Activated CD8-positive, alpha-beta T cell treated with anti-CD3 and anti-CD28 coated beads for 36 hours (primary cell): ENCODE results near the gene KIF13A. TPM values are rescaled to one million over a fixed set of nuclear protein-coding genes. Genes with fewer than 3 reads are reported as not detected.

Experiments
- ATAC-seq: fragments of 200-7000 bp; cut with Tn5 transposase; one replicate; pipeline ENCODE4 v1.10.0; 2021; ENCODE audit warnings: mild to moderate bottlenecking, moderate library complexity
- CTCF ChIA-PET: fragments of 350-600 bp; sonication (Branson Sonifier 250); formaldehyde crosslinking; loops from one replicate; lab custom pipeline; 2021; ENCODE audit warnings: antibody characterized with exemption; lab: Charles Lee
- POLR2A ChIA-PET: fragments of 350-600 bp; sonication (Branson Sonifier 250); formaldehyde crosslinking; loops from one replicate; lab custom pipeline; 2021; ENCODE audit warnings: antibody characterized with exemption; lab: Charles Lee
- DNase-seq: peaks from one replicate; pipeline ENCODE4 v3.0.0-alpha.2; 2020
- H3K27ac Mint-ChIP-seq: one replicate; pipeline ENCODE4 v1.8.0; 2021; ENCODE audit warnings: mild to moderate bottlenecking, mixed read lengths
- H3K27me3 Mint-ChIP-seq: one replicate; pipeline ENCODE4 v1.8.0; 2021; ENCODE audit warnings: mixed read lengths
- H3K36me3 Mint-ChIP-seq: one replicate; pipeline ENCODE4 v1.8.0; 2021; ENCODE audit warnings: low read depth, mixed read lengths
- H3K4me1 Mint-ChIP-seq: one replicate; pipeline ENCODE4 v1.8.0; 2021; ENCODE audit warnings: low read depth, mixed read lengths
- H3K4me3 Mint-ChIP-seq: one replicate; pipeline ENCODE4 v1.8.0; 2021; ENCODE audit warnings: mild to moderate bottlenecking, moderate library complexity, mixed read lengths
- H3K9me3 Mint-ChIP-seq: one replicate; pipeline ENCODE4 v1.8.0; 2021; ENCODE audit warnings: mixed read lengths
- CTCF ChIP-seq: fragments of 200-600 bp; IDR thresholded peaks from one replicate; pipeline ENCODE4 v1.8.0; 2022; ENCODE audit warnings: antibody characterized with exemption, mild to moderate bottlenecking
- intact Hi-C: fragments of 100-400 bp; cut with micrococcal nuclease; formaldehyde crosslinking; loops from one replicate; pipeline ENCODE4 v1.10.0; 2022
- total RNA-seq, 2 experiments: library from RNA; stranded (reverse); gene quantifications; one replicate each; pipeline ENCODE4 v1.2.3, GENCODE V29; 2021

Gene KIF13A
- total RNA-seq, 2 experiments from 2014 or later = not detected

DNA sequence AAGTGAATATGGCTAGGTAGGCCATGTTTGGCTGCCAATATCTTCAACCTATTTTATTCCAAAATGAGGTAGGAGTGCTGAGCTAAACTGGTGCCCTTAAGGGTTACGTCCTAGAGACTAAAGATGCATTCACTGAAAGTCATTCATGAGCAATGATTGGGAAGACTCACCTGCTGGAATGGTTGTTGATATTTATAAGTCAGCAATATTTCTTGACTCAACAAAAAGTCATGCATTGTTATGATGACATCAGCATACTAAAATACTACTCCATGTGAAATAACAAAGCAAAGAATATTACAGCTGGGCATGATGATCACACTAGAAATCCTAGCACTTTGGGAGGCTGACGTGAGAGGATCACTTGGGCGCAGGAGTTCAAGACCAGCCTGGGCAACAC lies 263.1 kb downstream of the KIF13A start:
- no peaks in the 10 kb centered on the region for H3K9me3 Mint-ChIP-seq
- DNase-seq = no peak
- H3K4me3 Mint-ChIP-seq = no peak overlapping the region
- H3K36me3 Mint-ChIP-seq = no peaks in the 10 kb centered on the region
- H3K27me3 Mint-ChIP-seq = peaks cover 3% of the 10 kb centered on the region
- intact Hi-C loops = no loop called here
- no peak overlapping the region for H3K27ac Mint-ChIP-seq
- ChIA-PET CTCF (interaction anchor here (1.2 kb wide), 1 partner anchor 80 kb away, joined by 4 read pairs; no protein-coding TSS in a partner anchor), POLR2A (interaction anchor here (0.5 to 1.0 kb wide), 3 partner anchors 12 to 652 kb away, joined by 3 to 6 read pairs (median 3); no protein-coding TSS in a partner anchor)
- H3K4me1 Mint-ChIP-seq = no peaks in the 10 kb centered on the region
- no peak for ATAC-seq
- TF ChIP-seq CTCF = no peak

DNA sequence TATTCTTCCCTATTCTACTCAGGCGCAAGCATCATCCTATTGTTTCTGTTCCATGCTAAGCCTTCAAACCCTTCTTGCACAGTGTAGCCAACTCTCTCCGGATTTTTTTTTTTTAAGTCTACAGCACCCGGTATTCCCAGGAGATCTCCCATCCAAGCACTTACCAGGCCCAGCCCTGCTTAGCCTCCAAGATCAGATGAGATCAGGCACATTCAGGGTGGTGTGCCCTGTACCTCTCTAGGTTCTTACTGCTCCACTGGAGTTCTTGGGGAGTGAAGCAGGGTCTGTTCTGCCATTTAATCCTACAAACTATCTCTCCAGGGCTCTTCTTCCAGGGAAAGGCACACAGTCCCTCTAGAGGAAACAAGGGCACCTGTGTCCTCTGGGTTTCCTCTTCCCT lies 265.8 kb downstream of the KIF13A start:
- no peak for TF ChIP-seq CTCF
- H3K27ac Mint-ChIP-seq = no peak overlapping the region
- no peaks in the 10 kb centered on the region for H3K36me3 Mint-ChIP-seq
- DNase-seq (no peak), ATAC-seq (no peak)
- POLR2A ChIA-PET = no interaction called here
- CTCF ChIA-PET = no interaction called here
- no peaks in the 10 kb centered on the region for H3K4me1 Mint-ChIP-seq
- H3K27me3 Mint-ChIP-seq = peaks cover 3% of the 10 kb centered on the region
- intact Hi-C loops = no loop called here
- no peaks in the 10 kb centered on the region for H3K9me3 Mint-ChIP-seq
- no peak overlapping the region for H3K4me3 Mint-ChIP-seq

DNA sequence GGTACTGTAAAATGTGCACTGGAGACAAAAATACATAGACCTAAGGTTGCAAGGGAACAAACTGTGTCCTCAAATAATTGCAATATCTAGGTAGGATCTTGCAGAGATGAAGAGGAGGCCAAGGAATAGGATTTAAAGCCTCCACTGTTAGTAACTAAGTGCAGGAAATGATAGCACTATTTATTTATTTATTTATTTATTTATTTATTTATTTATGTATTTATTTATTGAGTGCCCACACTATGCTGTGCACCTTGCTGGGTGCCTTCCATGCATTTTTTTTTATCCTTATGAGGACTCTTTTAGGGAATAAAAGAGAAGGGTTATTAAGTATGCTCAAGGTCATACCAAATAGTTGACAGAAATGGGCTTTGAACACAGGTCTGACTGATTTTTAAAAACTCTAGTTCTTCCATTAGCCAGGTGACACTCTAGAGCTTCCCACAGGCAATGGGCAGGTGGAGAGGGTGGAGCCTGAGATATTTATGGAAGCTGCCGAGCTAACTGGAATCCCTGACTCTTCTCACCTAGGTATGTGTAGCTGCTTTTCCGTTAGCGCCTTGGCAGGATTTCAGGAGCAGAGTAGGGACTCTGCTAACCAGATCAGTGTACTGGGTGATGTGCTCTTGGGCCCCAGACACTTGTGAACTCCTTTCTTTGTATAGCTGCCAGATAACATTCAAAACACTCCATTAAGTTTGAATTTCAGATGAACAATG lies 268.0 kb downstream of the KIF13A start:
- intact Hi-C loops = no loop called here
- H3K27me3 Mint-ChIP-seq = peaks cover 3% of the 10 kb centered on the region
- TF ChIP-seq CTCF = no peak
- no peak overlapping the region for H3K4me3 Mint-ChIP-seq
- no peak for DNase-seq
- H3K27ac Mint-ChIP-seq = no peak overlapping the region
- H3K9me3 Mint-ChIP-seq = no peaks in the 10 kb centered on the region
- peaks cover 9% of the 10 kb centered on the region for H3K4me1 Mint-ChIP-seq
- CTCF ChIA-PET = interaction anchor here (1.0 kb wide), 1 partner anchor 17 kb away, joined by 4 read pairs; no protein-coding TSS in a partner anchor
- H3K36me3 Mint-ChIP-seq = no peaks in the 10 kb centered on the region
- no peak for ATAC-seq
- POLR2A ChIA-PET = interaction anchor here (2.0 kb wide), 1 partner anchor 13 kb away, joined by 8 read pairs; the partner anchor contains the start of gene NUP153

DNA sequence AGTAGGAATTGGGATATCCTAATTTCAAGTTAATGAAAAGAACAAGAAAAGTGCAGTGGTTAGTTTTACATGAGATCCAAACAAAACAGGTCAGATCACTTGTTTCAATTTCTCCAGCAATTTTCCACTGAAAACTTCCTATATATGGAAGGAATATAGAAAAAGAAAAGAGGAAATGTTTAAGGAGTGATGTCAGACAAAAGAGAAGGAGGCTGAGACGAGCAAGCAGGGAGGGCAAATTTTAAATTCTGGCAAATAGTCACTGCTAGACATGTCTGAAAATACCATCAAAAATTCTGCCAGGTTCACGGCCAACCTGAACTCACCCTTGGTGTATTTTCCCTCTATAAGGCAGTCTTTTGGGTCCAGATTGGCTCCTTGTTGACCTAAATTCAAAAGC lies 271.2 kb downstream of the KIF13A start:
- Mint-ChIP-seq H3K4me1 (peaks cover 15% of the 10 kb centered on the region), H3K27me3 (no peaks in the 10 kb centered on the region), H3K27ac (no peak overlapping the region), H3K36me3 (no peaks in the 10 kb centered on the region), H3K4me3 (no peak overlapping the region), H3K9me3 (no peaks in the 10 kb centered on the region)
- no peak for ATAC-seq
- ChIA-PET CTCF (interaction anchor here (1.8 kb wide), 1 partner anchor 14 kb away, joined by 6 read pairs; no protein-coding TSS in a partner anchor), POLR2A (no interaction called here)
- intact Hi-C loops = no loop called here
- DNase-seq = no peak
- no peak for TF ChIP-seq CTCF
